ENCODE measurements around the gene UTP20. TPM values are rescaled to one million over a fixed set of nuclear protein-coding genes. Genes with fewer than 3 reads are reported as not detected.

The UTP20 gene
- total RNA-seq, 1 donor from 2014 or later = 25.1 TPM

DNA sequence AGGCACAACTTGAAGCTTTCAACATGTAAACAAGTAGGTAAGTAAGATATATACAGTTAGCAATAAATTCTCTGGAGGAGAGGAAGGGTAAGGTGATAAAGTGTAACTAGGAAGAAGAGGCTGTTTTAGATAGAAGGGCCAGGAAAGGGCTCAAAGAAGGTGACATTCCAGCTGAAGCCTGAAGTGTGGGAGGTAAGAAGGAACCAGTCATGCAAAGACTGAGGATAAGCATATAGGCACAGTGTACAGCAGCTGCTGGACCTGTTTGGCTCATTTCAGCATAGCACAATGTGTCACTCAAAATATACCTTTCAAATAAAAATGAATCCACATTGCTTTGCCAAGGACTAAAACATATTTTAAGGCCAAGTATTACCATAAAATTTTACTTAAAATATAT, 156.2 kb downstream of the UTP20 start:
- no peak for DNase-seq (ENCODE audit: low read depth)

Other genes with a start within 250 kb of the UTP20 start
- gene SLC5A8, start 69.9 kb upstream of the UTP20 start, total RNA-seq = not detected in 2 replicates
- gene ARL1, start 127.7 kb downstream of the UTP20 start, total RNA-seq = 112 and 213 TPM in 2 replicates
- not detected in 2 replicates for gene SPIC, start 195.2 kb downstream of the UTP20 start, total RNA-seq